Midbrain (tissue), 1 donor: Measurements from ENCODE around the gene TMEM19.
"Not testable (repeated sequence)": the region's sequence is repeated elsewhere in the genome, so short reads cannot be mapped to it uniquely, and the experiment has no call there.

ENCODE experiments used
- DNase-seq: peaks from one replicate; lab custom pipeline; 2025; lab: John Stamatoyannopoulos, UW

Gene TMEM19

GRCh38 chr12:71666259-71666658, 19.6 kb upstream of the TMEM19 start:
- DNase-seq = no peak

GRCh38 chr12:71671311-71671710, 14.6 kb upstream of the TMEM19 start:
- no peak for DNase-seq

GRCh38 chr12:71671816-71672215, 14.1 kb upstream of the TMEM19 start:
- DNase-seq = no peak

GRCh38 chr12:71682466-71682865, 3.4 kb upstream of the TMEM19 start:
- DNase-seq = no peak

GRCh38 chr12:71683633-71684032, 2.2 kb upstream of the TMEM19 start:
- no peak for DNase-seq

- peak; percentile 6 for DNase-seq
Measured at GRCh38 chr12:71684081-71684480, 1.8 kb upstream of the TMEM19 start.

DNA sequence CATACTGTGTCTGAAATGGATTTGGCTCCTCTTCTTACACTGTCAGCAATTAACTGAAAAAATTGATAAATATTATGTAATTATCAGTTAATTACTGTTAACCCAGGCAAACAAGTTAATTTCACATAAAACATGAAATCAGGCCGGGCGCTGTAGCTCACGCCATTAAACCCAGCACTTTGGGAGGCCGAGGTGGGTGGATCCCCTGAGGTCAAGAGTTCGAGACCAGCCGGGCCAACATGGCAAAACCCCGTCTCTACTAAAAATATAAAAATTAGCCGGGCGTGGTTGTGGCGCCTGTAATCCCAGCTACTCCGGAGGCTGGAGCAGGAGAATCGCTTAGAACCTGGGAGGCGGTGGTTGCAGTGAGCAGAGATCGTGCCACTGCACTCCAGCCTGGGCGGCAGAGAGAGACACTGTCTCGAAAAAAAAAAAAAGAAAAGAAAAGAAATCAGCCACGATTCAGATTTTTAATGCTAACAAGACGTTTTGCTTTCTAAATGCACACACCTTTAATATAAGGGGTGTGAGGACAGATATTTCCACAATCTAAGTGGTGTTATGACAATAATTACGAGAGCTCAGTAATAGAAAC, 473 bp upstream of the TMEM19 start:
- DNase-seq = no peak

DNA sequence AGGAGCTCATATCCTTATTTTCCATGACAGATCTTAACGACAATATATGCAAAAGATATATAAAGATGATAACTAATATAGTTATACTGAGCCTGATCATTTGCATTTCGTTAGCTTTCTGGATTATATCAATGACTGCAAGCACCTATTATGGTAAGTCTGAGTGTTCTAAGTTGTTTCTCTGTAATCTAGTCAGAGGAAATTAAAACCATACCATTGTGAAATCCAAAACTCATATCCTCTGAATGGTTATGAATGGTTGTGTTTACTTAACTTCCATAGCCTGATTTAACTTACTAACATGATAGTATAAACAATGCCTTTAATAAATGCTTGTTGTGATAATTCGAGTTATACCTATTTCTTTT, 760 bp downstream of the TMEM19 start:
- no peak for DNase-seq

DNA sequence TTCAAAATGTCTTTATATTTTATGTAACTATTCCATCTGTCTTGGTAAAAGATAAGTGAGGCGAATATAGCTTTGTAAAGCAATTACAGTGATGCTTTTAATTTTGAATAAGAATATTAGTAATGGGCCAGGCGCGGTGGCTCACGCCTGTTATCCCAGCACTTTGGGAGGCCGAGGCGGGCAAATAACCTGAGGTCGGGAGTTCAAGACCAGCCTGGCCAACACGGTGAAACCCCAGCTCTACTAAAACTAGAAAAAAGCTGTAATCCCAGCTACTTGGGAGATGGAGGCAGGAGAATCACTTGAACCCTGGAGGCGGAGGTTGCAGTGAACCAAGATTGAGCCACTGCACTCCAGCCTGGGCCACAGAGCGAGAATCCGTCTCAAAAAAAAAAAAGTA, 1.3 kb downstream of the TMEM19 start:
- not testable (repeated sequence) for DNase-seq

GRCh38 chr12:71688961-71689570, 3.2 kb downstream of the TMEM19 start:
- DNase-seq = no peak

GRCh38 chr12:71691504-71692129, 5.7 kb downstream of the TMEM19 start:
- no peak for DNase-seq

DNA sequence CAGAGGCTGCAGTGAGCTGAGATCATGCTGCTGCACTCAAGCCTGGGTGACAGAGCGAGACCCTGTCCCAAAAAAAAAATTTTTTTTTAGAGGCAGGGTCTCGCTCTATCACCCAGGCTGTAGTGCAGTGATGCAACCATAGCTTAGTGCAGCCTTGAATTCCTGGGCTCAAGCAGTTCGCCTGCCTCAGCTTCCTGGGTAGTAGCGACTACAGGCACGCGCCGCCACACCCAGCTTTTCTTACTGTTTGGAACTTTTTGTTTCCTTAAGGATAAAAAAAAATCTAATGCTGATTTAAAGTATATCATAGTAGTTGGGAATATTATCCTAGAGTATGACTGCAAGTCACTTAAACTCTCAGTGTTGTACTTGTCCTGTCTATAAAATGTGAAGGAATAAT, 7.2 kb downstream of the TMEM19 start:
- no peak for DNase-seq

DNA sequence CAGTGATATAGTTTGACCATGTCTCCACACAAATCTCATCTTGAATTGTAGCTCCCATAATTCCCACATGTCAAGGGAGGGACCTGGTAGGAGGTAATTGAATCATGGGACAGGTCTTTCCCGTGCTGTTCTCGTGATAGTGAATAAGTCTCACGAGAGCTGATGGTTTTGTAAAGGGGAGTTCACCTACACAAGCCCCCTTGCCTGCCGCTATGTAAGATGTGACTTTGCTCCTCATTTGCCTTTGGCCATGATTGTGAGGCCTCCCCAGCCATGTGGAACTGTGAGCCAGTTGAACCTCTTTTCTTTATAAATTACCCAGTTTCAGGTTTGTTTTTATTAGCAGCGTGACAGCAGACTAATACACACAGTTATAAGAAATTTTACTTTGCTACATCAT, 7.8 kb downstream of the TMEM19 start:
- DNase-seq = not testable (repeated sequence)

DNA sequence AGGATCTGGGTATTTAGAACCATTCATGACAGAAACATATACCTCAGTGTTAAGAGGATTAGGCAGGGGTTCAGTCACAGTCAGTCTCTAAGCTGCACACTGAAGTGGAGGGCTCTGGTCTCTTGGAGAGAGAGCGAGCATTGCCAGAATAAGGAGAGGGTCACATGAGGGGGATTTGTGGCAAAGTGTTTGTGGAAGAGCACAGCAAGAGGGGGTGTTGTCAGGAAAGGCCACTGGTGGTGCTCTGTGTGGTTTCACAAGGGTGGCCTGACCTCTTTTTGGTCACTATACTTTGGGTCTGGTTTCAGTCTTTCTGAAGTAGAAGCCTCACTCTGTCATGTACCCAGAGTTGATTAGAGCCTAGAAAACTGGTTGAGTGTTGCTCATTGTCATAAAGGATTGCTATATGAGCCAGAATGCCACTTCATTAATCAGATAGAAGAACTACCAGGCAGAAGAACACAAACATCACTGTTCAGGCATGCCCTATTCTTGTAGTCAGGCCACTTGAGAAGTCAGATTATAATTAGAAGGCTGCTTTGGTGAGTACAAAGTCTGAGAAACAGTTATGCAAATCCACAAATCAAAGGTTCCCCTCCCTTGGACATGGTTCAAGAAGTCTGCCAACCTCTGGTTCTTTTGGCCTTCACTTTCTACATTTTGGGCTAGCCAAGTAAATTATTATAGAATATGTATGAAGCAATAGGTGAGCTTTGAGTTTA, 8.4 kb downstream of the TMEM19 start:
- DNase-seq = no peak

DNA sequence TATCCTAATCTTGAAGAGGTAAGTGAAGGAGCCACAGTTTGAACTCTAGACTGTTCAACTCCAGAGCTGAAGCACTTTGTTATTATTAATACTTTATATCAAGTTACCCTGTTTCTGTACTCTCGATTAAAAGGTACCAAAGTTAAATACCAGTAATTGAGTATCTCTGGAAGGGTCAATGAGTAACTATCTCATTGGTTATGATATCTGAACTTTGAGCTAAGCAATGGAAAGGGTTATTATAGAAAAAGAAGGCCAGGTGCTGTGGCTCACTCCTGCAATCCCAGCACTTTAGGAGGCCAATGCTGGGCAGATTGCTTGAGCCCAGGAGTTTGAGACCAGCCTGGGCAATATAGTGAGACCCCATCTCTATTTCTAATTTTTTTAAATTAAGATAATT, 9.9 kb downstream of the TMEM19 start:
- DNase-seq = no peak

DNA sequence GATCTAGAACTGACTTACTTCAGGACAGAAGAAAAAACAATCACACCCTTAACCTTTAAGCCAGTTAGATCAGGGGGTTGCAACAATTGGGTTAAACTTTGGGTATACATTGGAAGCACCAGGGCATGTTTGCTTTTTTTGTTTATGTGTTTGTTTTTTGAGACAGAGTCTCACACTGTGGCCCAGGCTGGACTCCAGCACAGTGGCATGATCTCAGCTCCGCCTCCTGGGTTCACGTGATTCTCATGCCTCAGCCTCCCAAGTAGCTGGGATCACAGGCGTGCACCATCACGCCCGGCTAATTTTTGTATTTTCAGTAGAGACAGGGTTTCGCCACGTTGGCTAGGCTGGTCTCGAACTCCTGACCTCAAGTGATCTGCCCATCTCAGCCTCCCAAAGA, 16.3 kb downstream of the TMEM19 start:
- not testable (repeated sequence) for DNase-seq

- no peak for DNase-seq
Measured at GRCh38 chr12:71702590-71702989, 16.7 kb downstream of the TMEM19 start.

- no peak for DNase-seq
Measured at GRCh38 chr12:71703206-71703605, 17.3 kb downstream of the TMEM19 start.

DNA sequence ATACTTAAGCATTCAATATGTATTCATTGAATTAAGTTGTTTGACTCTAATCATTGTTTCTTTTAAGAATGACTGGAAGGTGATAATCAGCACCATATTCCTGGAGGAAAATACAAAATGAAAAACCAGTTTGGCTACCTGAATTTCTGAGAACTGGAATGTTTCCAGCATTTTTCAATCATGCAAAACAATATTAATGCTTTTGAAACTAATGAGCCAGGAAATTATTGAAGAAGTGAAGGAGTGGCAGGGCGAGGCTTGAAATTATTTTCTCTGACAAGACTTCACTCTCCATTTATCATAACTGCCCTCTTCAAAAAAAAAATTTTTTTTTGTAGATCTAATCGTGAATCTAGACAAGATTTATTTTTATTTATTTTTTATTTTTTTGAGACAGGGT, 19.0 kb downstream of the TMEM19 start:
- DNase-seq = no peak

GRCh38 chr12:71708658-71709057, 22.8 kb downstream of the TMEM19 start:
- DNase-seq = no peak

DNA sequence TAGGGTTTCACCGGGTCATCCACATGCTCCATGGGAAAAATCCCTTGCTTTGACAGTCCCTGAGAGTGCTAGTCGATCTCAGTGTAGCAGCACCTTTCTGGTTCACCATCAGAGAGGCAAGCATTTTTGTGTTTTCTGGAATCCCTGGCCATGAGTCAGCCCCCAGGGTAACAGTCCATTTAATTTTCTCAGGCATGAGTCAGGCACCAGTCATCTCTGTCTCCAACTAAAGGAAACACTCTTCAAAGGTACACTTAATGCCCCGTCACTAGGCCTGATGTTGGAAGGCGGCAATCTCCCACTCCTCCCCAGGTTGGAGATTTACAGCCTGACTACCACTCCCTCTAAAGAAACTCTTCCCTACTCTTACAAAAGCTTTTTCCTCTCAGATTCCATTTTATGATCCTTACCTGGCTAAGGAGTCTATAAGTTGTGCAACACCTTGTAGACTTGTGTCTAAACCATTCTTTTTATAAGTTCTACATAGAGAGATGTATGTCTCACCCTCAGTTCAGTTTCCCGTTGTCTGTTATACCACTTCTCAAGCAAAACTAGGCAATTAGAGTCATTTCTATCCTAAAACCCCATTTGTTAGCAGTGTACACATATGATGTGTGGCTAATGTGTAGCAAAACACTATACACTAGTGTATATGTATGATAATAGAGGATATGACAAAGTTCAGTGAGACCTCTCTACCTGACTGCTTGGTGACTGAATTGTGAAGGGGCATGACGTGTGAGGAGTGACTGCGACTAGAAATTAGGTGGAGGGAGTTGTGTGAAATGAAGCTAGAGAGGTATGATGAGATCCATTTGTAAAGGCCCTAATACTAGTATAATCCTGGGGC, 24.6 kb downstream of the TMEM19 start:
- DNase-seq = no peak

DNA sequence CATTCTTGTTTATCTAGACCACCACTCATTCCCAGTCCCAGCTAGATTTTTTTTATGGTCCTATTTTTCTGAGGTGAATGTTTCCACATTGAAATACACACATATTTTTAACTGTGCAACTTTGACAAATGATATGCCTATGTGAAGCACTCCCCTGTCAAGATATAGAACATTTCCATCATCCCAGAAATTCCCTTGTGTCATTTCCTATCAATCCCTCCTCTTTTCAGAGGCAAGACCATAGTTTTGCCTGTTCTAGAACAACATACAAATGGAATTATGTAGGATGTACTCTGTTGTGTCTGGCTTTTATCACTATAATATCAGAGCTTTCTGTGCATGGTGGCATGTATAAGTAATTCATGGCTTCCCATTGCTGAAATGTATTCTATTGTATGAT, 32.7 kb downstream of the TMEM19 start:
- no peak for DNase-seq
